ENCODE results near the gene HELZ2.

DNA sequence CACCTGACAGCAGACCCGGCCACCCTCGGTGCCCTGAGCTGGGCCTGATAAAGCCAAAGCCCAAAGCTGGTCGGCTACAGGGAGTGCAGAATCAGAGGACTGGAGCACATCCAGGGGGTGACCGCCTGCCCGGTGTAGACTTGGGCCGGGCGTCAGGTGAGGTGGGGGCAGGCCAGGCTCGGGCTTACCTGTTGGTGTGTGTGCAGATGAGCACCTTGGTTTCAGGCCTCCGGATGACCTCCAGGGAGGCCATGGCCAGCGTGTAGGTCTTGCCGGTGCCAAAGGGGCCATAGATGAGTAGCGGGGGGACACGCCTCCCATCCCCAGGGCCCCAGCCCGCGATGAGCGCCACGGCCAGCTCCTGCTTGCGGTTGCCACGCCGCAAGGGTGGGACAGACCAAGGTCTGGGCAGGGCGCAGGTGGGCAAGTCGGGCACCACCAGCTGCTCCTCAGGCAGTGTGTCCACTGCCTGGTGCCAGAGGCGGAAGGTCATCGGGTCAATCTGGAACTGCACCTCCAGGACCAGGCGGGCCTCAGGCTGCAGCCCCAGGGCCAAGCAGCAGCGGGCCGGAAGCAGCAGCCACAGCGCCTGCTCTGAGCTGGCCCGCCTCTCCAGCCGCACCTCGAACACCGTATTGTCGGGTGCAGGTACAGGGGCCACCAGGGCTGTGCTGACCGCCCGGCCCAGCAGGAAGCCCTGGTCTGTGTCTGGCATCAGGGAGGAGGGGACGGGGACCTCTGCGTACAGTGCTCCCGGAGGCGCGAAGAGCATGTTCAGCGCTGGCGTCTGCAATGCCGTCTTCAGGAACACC, 5.7 kb downstream of the HELZ2 start:
- TF ChIP-seq, protein P1, sequence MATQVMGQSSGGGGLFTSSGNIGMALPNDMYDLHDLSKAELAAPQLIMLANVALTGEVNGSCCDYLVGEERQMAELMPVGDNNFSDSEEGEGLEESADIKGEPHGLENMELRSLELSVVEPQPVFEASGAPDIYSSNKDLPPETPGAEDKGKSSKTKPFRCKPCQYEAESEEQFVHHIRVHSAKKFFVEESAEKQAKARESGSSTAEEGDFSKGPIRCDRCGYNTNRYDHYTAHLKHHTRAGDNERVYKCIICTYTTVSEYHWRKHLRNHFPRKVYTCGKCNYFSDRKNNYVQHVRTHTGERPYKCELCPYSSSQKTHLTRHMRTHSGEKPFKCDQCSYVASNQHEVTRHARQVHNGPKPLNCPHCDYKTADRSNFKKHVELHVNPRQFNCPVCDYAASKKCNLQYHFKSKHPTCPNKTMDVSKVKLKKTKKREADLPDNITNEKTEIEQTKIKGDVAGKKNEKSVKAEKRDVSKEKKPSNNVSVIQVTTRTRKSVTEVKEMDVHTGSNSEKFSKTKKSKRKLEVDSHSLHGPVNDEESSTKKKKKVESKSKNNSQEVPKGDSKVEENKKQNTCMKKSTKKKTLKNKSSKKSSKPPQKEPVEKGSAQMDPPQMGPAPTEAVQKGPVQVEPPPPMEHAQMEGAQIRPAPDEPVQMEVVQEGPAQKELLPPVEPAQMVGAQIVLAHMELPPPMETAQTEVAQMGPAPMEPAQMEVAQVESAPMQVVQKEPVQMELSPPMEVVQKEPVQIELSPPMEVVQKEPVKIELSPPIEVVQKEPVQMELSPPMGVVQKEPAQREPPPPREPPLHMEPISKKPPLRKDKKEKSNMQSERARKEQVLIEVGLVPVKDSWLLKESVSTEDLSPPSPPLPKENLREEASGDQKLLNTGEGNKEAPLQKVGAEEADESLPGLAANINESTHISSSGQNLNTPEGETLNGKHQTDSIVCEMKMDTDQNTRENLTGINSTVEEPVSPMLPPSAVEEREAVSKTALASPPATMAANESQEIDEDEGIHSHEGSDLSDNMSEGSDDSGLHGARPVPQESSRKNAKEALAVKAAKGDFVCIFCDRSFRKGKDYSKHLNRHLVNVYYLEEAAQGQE (IDR thresholded peaks at IDR 0.05; ENCODE audit: insufficient read depth in 1 of 2, low read depth in 2 of 2, low read length in 2 of 2): no peak
- TF ChIP-seq POLR2AphosphoS5 (IDR thresholded peaks at IDR 0.05; ENCODE audit: low read depth, low read length): no peak
- TF ChIP-seq SIN3A (IDR thresholded peaks at IDR 0.05; ENCODE audit: borderline replicate concordance, insufficient read depth, low read length): no peak
- no peak for TF ChIP-seq FOXP2 (optimal IDR thresholded peaks at IDR 0.05; ENCODE audit: borderline replicate concordance, extremely low read depth, extremely low read length, insufficient read depth)

Measured in PFSK-1 (cell line).